GM19240 (cell line): ENCODE results near the gene PNPLA7.

ENCODE experiments used
- DNase-seq: peaks from one replicate; pipeline ENCODE4 v3.0.0; 2011; ENCODE audit warnings: low spot score; ENCODE audit not compliant: insufficient read length

PNPLA7 gene

DNA sequence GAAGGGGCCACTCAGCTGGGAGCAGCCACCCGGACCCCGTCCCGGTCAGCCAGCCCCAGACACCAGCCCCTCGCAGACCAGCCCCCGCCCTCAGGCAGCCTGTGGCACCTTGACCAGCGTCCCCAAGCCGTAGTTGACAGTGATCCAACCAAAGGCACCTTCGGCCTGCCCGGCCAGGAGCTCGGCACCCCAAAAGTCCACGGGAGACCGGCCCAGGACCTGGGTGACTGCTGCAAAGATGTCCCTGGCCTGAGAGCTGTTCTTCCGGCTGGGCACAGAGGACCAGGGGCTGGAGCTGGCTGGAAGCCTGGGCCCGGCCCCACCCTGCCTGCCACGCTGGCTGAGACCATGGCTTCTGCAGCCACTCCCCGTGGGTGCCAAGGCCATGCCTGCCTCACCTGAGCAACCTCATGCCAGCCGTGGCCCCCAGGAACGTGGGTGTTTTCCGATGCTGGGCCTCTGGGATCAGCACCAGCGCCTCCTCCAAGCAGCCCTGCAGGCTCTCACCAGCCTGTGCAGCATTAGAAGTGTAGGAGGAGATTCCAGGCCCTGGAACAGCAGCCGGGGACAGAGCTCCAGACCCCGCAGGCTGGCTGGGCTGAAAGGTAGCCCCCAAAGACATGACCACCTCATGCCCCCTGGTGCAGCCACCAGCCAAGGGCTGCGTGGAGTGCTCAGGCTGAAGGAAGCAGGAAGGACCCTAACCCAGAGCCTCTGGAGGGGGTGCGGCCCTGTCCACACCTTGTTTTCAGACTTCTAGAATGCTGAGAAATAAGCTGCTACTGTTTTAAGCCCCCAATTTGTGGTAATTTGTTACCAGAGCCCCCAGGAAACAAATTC lies 113.2 kb downstream of the PNPLA7 start:
- DNase-seq: no peak

DNA sequence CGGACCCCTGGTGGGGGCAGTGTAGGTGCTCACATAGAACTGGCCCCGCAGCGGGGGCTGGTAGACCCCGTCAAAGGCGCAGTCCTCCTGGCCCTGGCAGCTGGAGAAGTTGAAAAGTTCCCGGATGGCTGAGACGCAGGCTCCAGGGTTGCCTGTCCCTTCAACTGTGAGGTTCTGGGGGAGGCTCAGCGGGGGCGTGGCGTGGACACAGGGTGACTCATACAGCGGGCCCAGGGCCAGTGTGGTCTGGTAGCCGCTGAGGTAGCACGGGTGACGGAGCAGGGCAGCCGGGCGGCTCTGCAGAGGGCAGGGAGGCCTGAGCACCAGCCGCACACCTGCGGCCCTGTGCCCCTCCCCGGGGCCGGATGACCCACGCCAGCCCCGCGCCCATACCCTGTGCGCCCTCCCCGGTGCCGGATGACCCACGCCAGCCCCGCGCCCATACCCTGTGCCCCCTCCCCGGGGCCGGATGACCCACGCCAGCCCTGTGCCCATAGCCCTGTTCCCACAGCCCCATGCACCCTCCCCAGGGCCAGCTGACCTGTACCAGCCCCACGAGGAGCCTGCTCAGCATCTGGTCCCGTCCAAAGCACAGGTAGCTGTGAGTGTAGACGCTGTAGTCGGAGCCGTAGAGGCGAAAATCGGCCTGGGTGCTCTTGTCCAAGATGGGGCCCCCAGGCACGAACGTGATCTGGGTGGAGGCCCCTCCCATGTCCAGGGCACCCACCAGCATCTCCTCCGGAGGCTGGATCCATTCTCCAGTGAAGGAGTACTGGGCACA lies 114.0 kb downstream of the PNPLA7 start:
- no peak for DNase-seq

DNA sequence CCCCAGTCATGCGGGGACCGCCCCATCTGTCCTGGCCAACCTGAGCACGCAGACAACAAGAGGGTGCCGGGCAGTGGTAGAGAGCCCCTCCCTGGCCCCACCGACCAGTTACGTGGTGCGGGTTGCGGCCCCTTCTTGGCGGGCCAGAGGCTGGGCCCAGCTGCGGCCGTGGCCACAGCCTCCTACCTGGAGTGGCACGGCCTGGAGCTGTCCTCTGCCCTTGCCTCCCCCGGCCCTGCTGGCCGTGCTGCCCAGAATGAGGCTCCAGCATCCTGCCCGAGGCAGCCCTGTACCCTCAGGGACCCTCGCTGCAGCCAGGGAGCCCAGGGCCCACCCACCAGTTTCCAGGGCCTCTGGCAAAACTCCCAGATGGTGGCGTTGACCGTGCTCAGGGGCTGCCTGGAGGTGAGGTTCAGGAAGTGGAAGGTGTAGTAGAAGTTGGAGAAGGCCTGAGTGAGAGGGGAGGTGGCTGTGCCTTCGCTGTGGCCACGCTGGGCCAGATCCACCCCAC lies 114.8 kb downstream of the PNPLA7 start:
- no peak for DNase-seq

DNA sequence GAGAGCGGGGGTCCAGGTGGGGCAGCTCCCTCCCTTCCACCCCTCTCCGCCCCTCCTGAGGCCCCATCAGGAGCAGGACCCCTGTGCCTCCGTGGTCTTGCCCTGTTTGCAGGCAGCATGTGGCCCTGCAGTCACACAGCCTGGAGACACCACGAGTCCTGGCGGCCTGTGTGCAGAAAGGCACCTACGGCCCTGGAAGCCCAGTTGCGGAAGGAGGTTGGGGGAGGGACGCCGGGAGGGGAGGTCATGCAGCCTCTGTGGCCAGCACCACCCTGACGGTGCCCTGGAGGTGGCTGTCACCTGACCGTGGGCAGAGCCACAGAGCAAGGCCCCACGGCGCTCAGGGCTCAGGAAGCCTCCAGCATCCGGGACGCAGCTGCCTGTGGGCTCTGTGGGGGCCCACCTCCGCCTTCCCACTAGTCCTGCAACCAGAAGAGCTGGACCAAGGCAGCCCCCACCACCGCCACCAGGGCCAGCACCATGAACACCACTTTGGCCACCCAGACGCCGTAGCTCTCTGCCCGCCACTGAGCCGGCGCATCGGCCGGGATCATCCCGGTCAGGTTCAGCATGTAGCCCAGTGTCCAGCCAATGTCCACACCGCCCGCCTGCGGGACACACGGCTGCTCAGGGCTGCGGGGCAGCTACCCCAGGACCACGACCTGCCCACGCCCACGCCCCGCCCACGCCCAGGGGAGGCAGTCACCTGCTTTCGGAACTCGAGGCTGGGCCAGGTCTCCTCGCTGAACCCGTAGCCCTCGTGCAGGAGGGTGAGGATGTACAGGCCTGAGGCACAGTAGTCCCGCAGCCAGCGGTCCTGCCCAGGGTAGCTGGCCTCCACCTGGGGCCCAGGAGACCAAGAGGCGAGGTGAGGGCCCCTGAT lies 115.5 kb downstream of the PNPLA7 start:
- no peak for DNase-seq

DNA sequence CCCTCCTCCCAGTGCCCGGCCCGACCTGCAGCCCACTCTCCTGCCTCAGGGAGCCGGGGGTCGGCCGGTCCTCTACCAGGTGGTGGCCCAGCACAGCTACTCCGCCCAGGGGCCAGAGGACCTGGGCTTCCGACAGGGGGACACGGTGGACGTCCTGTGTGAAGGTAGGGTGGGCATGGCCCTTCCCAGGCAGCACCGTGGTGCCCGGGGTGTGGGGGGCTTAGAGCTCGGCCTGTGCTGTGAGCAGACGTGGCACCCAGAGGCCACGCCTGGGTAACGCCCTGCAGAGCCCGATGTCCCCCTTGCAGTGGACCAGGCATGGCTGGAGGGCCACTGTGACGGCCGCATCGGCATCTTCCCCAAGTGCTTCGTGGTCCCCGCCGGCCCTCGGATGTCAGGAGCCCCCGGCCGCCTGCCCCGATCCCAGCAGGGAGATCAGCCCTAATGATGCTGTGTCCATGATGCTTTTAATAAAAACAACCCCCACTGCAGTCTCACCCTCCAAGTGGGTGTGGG lies 116.2 kb downstream of the PNPLA7 start:
- no peak for DNase-seq

DNA sequence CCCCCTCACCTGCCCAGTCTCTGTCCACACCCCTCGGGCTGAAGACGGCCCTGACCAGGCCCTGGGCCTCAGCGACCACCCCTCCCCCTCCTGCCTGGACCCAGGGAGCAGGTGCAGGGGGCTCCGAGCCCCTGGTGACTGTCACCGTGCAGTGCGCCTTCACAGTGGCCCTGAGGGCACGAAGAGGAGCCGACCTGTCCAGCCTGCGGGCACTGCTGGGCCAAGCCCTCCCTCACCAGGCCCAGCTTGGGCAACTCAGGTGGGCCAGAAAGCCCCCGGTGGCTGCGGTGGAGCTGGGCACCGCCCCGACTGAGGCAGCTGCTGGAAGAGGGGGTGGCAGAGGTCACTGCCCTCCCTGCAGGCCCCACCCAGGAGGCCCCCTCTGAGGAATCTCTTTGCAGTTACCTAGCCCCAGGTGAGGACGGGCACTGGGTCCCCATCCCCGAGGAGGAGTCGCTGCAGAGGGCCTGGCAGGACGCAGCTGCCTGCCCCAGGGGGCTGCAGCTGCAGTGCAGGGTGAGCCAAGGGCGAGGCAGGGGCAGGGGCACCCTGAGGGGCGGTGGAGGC lies 116.8 kb downstream of the PNPLA7 start:
- no peak for DNase-seq

DNA sequence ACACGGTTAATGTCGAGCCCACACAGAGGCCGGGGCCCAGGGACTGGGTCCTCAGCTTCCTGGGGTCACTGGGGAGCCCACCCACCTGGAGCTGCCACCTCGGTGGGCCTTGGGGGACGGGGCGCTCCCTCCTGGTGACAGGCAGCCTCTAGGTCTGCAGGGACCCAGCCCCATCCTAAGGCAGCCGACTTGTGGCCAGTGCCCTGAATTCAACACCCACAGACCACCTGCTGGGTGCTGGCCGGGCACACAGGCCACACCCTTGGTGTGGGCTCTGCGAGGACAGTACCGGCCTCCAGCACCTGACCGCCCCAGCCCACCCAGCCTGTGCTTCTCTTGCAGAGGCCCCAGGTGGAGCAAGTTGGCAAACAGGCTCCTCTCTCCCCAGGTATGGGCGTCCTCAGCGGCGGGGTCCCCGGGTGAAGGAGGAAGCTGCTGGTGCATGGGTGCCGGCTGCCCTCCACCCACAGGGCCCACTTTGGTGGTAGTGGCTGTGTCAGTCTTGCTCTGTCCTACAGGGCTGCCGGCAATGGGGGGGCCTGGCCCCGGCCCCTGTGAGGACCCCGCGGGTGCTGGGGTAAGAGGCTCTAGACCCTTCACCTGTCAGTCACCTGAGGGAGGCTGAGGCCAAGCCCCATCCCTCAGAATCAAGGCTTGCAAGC lies 117.4 kb downstream of the PNPLA7 start:
- no peak for DNase-seq

DNA sequence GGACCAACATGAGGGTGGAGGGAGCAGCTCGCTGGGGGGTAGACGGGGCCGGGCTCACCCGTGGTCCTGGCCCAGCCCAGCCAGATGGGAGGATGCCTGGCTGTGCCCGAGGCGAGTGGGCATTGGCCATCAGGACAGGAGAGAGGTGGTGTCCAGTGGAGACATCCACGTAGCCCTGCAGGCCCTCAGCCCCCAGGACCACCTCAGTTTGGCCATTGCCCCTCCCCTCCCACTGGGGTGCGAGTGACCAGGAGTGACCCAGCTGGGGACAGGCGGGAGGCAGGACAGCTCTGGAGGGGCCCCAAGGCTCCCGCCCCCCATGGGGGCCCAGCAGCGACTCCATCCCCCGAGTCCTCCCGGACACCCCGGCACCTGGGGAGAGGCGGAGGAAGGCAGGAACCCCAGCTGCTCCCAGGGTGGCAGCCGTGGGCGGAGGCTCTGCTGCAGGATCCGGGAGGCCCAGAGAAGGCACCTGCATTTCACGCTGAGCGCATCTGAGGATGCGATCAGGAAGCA lies 118.7 kb downstream of the PNPLA7 start:
- no peak for DNase-seq

DNA sequence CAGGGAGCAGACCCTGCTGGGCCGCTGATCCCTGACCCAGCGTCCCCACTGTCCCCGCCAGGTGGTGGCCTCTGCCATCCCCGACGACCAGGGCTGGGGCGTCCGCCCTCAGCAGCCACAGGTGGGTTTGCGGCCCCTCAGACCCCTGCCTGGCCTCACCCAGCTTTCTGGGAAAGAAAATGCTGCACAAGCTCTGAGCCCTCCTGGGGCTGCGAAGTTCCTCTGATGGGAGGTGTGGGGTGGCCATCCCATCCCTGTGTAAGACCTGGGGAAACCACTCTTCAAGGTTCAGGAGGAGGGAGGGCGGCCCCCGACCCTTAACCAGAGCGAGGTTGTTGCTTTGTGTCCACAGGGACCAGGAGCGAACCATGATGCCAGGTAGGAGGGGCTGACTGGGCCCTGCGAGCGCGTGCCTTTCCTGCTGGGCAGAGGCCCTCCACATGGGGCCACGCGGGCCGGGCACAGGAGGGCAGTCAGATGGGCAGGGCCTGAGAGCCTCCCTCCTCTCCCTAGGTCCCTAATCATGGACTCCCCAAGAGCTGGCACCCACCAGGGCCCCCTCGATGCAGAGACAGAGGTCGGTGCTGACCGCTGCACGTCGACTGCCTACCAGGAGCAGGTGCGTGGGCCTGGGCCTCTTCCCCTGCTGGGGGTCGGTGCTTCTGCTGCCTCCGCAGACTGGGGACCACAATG lies 119.3 kb downstream of the PNPLA7 start:
- no peak for DNase-seq

DNA sequence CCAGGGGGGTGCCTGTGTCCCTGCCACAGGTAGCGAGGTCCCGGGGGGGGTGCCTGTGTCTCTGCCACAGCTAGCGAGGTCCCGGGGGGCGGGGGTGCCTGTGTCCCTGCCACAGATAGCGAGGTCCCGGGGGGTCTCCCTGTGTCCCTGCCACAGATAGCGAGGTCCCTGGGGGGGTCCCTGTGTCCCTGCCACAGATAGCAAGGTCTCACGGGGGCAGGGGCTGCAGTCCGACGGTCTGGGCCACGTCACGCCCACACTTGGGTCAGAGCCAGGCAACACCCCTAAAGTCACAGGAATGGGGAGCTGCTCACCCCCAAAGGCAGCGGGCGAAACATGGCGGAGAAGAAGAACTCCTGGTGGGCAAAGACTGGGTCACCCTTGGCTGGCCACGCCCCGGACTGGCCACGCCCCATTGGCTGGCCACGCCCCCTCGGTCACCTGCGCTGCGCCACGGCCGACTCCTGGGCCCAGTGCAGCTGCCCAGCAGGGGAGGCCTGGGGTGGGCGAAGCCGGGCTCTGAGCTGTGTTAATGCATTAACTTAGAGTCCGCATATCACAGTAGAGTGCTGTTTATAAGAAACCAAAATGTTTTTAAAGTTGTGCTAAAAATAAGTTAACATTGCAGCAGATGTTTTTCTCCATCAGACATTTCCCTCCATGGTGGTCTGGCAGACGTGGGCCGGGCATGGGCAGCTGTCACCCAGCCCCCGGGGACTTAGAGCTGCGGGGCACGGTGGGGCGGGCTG lies 120.1 kb downstream of the PNPLA7 start:
- no peak for DNase-seq

DNA sequence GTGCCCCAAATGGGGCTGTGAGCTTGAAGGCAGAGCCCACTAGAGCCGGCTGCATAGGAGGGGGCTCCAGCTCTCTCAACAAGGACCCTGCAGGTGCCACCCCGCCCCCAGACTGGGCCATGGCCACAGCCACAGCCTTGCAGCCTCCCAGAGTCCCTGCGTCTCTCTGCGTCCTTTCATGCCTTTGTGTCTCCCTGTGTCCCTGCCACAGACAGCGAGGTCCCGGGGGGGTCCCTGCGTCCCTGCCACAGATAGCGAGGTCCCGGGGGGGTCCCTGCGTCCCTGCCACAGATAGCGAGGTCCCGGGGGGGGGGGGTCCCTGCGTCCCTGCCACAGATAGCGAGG lies 120.7 kb downstream of the PNPLA7 start:
- DNase-seq: no peak

DNA sequence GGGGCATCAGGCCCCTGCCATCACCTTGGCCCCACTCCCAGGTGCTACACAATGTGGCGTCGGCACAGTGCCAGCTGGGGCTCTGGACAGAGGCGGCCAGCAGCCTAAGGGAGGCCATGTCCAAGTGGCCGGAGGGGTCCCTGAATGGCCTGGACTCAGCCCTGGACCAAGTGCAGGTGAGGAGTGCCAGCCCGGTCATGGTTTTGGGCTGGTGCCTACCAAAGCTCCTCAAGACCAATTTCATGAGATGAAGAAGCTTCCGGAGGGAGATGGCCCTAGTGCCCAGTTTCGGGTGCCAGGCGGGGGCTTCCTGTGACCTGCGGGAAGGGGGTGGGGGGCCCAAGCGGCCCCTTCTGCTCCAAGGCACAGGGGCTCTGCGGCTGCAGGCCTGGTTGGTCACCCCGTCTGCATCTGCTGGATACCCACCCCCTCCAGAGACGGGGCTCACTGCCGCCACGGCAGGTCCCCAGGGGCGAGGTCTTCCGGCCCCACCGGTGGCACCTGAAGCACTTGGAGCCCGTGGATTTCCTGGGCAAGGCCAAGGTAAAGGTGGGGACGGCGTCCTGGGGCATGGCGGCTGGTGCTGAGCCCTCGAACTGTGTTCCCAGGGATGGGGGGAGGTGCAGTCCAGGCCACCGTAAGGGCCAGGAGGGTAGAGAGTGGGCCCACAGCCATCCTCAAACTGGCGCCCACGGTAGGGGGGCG lies 121.2 kb downstream of the PNPLA7 start:
- DNase-seq: no peak

DNA sequence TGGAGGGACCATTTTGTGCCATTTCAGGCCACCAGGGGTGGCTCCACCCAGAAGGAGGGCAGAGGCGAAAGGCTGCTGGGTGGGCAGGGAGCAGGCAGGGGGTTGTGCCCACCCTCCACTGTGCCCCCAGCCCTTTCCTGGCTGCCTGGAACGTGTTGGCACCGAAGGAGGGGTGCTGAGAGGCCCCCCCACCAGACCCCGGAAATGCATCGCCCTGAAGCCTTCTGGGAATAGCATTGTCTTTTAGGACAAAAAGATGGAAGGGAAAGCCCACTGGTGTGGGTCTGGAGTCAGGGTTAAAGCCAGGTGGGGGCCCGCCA lies 121.9 kb downstream of the PNPLA7 start:
- DNase-seq: no peak

DNA sequence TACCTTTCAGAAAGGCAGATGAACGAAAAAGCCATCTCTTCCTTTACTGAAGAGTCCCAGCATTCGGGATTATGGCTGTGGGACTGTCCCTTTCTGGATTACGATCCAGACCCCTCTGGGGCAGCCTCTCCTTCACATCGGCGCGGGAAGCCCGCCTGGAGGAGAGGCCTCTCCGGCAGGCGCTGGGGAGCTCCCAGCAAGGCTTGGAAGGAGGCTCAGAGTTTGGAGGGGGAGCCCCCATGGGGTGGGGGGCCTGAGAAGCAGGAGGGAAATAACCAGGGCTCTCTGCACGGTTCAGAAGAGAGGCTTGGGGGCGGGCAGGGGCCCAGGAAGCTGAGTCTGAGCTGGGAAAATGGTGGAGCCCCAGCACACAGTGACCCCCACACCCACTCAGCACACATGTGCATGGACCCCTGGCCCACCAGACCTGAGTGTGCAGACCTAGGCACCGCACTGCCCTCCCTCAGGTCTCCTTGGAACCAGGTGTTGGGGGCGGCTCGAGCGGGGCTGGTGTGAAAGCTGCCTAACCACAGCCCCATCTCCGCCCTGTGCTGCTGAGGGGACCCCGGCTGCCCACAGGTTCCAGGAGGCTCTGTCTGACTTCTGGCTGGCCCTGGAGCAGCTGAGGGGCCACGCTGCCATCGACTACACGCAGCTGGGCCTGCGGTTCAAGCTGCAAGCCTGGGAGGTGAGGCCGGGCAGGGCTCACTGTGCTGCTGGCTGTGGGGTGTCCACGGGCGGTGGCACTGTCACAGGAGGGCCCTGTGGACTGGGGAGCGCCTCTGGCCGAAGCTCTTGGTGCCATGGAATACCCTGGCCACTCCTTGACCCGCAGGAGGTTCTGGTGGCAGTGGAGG lies 122.5 kb downstream of the PNPLA7 start:
- DNase-seq: no peak

DNA sequence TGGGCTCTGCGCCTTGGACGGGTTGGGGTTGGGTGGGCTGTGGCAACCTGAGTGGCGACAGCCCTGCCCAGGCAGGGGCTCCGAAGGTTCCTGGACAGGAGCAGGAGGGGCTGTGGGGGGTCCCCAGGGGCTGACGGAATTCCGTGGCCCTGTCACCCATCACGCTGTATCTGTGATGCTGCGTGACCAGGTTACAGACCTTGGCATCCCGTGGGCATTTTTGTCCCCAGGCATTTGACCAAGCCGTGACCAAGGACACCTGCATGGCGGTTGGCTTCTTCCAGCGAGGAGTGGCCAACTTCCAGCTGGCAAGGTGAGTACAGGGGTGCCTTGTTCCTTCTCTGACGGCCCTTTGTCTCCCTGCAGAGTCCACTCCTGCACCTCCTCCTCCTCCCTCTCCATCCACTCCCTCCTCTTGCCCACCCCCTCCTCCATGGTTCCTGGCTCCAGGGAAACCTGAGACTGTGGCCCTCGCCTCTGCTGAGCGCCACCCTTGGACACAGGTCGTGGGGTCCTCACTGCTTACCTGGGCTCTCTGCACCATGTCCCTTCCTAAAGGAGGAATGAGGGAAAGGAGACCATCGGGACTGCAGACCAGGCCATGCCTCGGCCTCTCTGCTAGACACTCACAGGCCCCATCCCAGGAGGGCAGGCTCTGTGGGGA lies 124.1 kb downstream of the PNPLA7 start:
- DNase-seq: no peak

DNA sequence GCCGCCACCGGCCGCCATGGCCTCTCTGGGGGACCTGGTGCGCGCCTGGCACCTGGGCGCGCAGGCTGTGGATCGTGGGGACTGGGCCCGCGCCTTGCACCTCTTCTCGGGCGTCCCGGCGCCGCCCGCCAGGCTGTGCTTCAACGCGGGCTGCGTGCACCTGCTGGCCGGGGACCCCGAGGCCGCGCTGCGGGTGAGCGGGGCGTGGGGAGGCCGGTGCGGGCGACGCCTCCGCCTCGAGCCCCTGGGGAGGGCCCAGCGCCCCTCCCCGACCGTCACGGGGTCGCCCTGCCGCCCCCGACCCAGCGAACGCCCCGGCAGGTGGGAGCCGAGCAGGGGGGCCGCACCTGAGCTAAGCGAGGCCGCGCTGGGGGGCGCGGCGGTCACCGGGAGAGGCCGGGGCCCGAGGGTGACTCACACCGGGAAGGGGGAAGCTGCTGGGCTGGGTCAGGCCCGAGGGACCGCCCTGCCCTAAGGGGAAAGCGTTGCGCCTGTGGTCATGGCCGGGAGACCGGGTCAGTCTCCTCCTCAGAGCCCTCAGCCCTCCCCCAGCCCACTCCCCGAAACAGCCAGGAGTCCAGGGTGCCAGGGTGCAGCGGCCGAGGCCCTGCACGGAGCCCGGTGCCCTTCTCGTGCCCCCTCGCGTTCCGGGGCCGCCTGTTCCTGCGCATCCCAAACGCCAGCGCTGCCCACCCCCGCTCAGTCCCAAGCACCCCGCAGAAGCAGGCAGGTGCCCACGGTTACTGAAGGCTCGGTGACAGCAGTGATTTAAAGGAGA lies 126.5 kb downstream of the PNPLA7 start:
- DNase-seq: no peak
